SK-N-DZ (cell line): ENCODE data around the gene CSTPP1.
"Not testable (repeated sequence)": the region's sequence is repeated elsewhere in the genome, so short reads cannot be mapped to it uniquely, and the experiment has no call there.

Experiments
- DNase-seq: peaks from one replicate; pipeline ENCODE4 v3.0.0-alpha.2; 2015; ENCODE audit warnings: low spot score

The CSTPP1 gene

GRCh38 chr11:46952553-46952952, 16.0 kb downstream of the CSTPP1 start:
- DNase-seq: no peak

- DNase-seq: no peak
Measured at GRCh38 chr11:46953093-46953492, 16.5 kb downstream of the CSTPP1 start.

- DNase-seq: no peak
Measured at GRCh38 chr11:46958777-46959176, 22.2 kb downstream of the CSTPP1 start.

GRCh38 chr11:46961041-46961440, 24.5 kb downstream of the CSTPP1 start:
- DNase-seq: no peak

- DNase-seq: not testable (repeated sequence)
Measured at GRCh38 chr11:46961886-46962285, 25.3 kb downstream of the CSTPP1 start.

- no peak for DNase-seq
Measured at GRCh38 chr11:46963844-46964243, 27.3 kb downstream of the CSTPP1 start.

- no peak for DNase-seq
Measured at GRCh38 chr11:46966773-46967172, 30.2 kb downstream of the CSTPP1 start.

GRCh38 chr11:46967962-46968361, 31.4 kb downstream of the CSTPP1 start:
- no peak for DNase-seq

- DNase-seq: no peak
Measured at GRCh38 chr11:46969379-46969778, 32.8 kb downstream of the CSTPP1 start.

GRCh38 chr11:46970913-46971625, 34.5 kb downstream of the CSTPP1 start:
- no peak for DNase-seq

- DNase-seq: no peak
Measured at GRCh38 chr11:46972343-46972742, 35.8 kb downstream of the CSTPP1 start.

- no peak for DNase-seq
Measured at GRCh38 chr11:46972821-46973220, 36.3 kb downstream of the CSTPP1 start.

- no peak for DNase-seq
Measured at GRCh38 chr11:46976182-46976854, 39.8 kb downstream of the CSTPP1 start.

- DNase-seq: no peak
Measured at GRCh38 chr11:46977038-46977813, 40.7 kb downstream of the CSTPP1 start.

- no peak for DNase-seq
Measured at GRCh38 chr11:46978005-46978491, 41.5 kb downstream of the CSTPP1 start.

- no peak for DNase-seq
Measured at GRCh38 chr11:46979358-46979757, 42.8 kb downstream of the CSTPP1 start.

- no peak for DNase-seq
Measured at GRCh38 chr11:46981436-46981835, 44.9 kb downstream of the CSTPP1 start.

- DNase-seq: no peak
Measured at GRCh38 chr11:46982797-46983452, 46.4 kb downstream of the CSTPP1 start.

- no peak for DNase-seq
Measured at GRCh38 chr11:46983598-46983997, 47.0 kb downstream of the CSTPP1 start.

GRCh38 chr11:46984548-46984947, 48.0 kb downstream of the CSTPP1 start:
- no peak for DNase-seq

- DNase-seq: no peak
Measured at GRCh38 chr11:46984987-46985386, 48.4 kb downstream of the CSTPP1 start.

- DNase-seq: no peak
Measured at GRCh38 chr11:46987183-46987582, 50.6 kb downstream of the CSTPP1 start.
